Thoracic aorta (tissue), 2 donors: ENCODE results near the gene CAPZA2. TPM values are rescaled to one million over a fixed set of nuclear protein-coding genes. Genes with fewer than 3 reads are reported as not detected.

Experiments used
- ATAC-seq: fragments of 150-250 bp; one replicate; pipeline ENCODE4 v1.8.0; 2017; ENCODE audit warnings: low read depth; ENCODE audit not compliant: insufficient number of reproducible peaks, low FRiP score
- DNase-seq: peaks from one replicate; pipeline ENCODE4 v3.0.0-alpha.2; 2020; ENCODE audit warnings: low spot score
- H3K27ac ChIP-seq, 2 donors: fragments of 200-600 bp; sonication (generic); 1 replicate in 1 of 2; 2 replicates in 1 of 2; pipeline ENCODE4 v1.5.1; 2016; ENCODE audit warnings: mild to moderate bottlenecking in 2 of 2, moderate library complexity in 2 of 2
- H3K27me3 ChIP-seq: fragments of 200-600 bp; sonication (generic); replicated peaks from 2 replicates; pipeline ENCODE4 v1.6.0; 2016; ENCODE audit warnings: mild to moderate bottlenecking; ENCODE audit not compliant: insufficient read depth
- H3K36me3 ChIP-seq: fragments of 200-600 bp; sonication (generic); one replicate; pipeline ENCODE4 v1.5.1; 2016
- H3K4me1 ChIP-seq, 2 donors: fragments of 200-600 bp; sonication (generic); 1 replicate in 1 of 2; 2 replicates in 1 of 2; pipeline versions ENCODE4 v1.5.1 to v1.6.0; 2016; ENCODE audit warnings: low read depth in 2 of 2, mild to moderate bottlenecking in 1 of 2; ENCODE audit not compliant: control insufficient read depth in 1 of 2
- H3K4me3 ChIP-seq: fragments of 200-600 bp; sonication (generic); 2 replicates; pipeline ENCODE4 v1.5.1; 2016; ENCODE audit warnings: mild to moderate bottlenecking
- H3K9me3 ChIP-seq: fragments of 200-600 bp; sonication (generic); 2 replicates; pipeline ENCODE4 v1.5.1; 2016
- total RNA-seq, 2 donors: library from RNA; depleted of rRNA; stranded (reverse); fragments of >200 nt; gene quantifications; one replicate each; pipeline versions ENCODE4 v1.1.0 to v1.2.3, GENCODE V29; 2016
- TF ChIP-seq, protein P1 (sequence below): fragments of 200-600 bp; sonication (generic); IDR thresholded peaks from one replicate; pipeline ENCODE4 v1.5.1; 2019; ENCODE audit warnings: antibody characterized with exemption

The CAPZA2 gene
- total RNA-seq, 2 donors from 2014 or later, result 69.0 to 141 TPM

DNA sequence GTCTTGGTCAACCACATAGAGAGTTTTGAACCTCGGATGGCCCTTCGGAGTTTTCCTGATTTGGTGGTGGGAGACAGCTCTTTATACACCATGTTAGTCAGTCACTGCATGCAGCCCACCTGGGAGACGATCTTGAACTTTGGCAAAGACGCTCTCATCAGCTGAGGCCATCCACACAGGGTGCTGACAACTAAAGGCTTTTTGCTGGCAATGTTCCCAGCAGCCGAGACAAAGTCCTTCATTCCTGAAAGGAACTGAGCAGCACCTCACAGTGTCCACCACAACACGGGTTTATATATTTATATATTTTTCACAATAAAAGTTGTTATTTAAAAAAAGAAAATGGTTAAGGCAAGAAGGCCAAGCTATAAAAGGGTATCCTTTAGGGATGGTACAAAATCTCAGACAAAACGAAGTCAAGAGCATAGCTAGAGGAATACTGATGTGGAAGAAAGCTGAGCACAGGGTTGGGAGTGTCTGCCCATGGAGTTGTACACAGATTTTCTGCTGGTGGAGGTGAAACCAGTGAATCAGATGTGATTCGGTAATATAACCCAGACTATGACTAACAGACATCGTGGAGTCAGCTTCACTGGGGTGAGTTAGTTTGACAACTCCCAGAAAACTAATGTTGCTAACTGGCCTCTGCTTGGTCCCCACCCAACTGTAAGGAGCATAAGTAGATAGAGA lies 27.4 kb upstream of the CAPZA2 start:
- no peak overlapping the region for H3K4me3 ChIP-seq
- H3K27me3 ChIP-seq, result no peaks in the 10 kb centered on the region
- H3K36me3 ChIP-seq, result no peaks in the 10 kb centered on the region
- H3K9me3 ChIP-seq, result no peaks in the 10 kb centered on the region
- ATAC-seq (no peak), DNase-seq (no peak)
- no peaks in the 10 kb centered on the region for H3K4me1 ChIP-seq
- no peak overlapping the region for H3K27ac ChIP-seq
- TF ChIP-seq, protein P1, sequence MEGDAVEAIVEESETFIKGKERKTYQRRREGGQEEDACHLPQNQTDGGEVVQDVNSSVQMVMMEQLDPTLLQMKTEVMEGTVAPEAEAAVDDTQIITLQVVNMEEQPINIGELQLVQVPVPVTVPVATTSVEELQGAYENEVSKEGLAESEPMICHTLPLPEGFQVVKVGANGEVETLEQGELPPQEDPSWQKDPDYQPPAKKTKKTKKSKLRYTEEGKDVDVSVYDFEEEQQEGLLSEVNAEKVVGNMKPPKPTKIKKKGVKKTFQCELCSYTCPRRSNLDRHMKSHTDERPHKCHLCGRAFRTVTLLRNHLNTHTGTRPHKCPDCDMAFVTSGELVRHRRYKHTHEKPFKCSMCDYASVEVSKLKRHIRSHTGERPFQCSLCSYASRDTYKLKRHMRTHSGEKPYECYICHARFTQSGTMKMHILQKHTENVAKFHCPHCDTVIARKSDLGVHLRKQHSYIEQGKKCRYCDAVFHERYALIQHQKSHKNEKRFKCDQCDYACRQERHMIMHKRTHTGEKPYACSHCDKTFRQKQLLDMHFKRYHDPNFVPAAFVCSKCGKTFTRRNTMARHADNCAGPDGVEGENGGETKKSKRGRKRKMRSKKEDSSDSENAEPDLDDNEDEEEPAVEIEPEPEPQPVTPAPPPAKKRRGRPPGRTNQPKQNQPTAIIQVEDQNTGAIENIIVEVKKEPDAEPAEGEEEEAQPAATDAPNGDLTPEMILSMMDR, result no peak

DNA sequence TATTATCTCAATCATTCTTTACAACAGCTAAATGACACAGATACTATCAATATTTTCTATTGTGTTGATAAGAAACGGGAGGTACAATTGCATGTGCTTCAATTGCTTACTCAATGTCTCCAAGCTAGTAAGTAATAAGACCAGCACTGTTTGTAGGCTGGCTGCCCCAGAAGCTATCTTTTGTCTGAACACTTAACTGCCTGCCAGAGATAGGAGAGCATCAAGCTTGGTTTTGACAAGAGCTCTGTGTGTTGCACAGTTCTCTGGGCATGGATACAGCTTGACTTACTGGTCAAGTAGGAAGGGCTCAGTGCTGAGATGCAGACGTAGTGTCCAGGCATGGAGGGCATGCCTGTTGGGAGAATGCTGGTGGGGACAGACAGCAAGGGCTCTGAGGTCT lies 26.3 kb upstream of the CAPZA2 start:
- TF ChIP-seq, protein P1, result no peak
- DNase-seq, result no peak
- H3K4me3 ChIP-seq, result no peak overlapping the region
- H3K27me3 ChIP-seq, result no peaks in the 10 kb centered on the region
- no peaks in the 10 kb centered on the region for H3K4me1 ChIP-seq
- ATAC-seq, result no peak
- H3K27ac ChIP-seq, result no peak overlapping the region
- H3K36me3 ChIP-seq, result no peaks in the 10 kb centered on the region
- H3K9me3 ChIP-seq, result no peaks in the 10 kb centered on the region

DNA sequence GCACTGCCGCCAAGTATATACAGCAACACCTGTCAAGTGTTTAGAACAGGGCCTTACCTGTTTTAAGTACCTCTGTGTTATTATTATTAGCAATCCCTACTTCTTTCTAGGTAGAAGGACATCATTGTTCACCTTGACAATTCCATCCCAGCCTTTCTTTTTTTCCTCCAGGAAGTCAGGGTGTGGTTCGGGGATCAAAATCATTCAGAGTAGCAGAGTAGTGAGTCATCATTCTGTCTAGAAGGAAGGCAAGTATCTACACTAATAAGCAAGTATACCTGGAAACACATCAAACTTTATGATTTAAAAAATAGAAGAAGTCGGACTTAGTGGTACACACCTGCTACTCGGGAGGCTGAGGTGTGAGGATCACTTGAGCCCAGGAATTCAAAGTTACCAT lies 25.5 kb upstream of the CAPZA2 start:
- ATAC-seq, result no peak
- Histone ChIP-seq H3K36me3 (no peaks in the 10 kb centered on the region), H3K27me3 (no peaks in the 10 kb centered on the region), H3K27ac (no peak overlapping the region), H3K4me1 (no peaks in the 10 kb centered on the region), H3K4me3 (no peak overlapping the region), H3K9me3 (no peaks in the 10 kb centered on the region)
- TF ChIP-seq, protein P1, result no peak
- DNase-seq, result no peak

DNA sequence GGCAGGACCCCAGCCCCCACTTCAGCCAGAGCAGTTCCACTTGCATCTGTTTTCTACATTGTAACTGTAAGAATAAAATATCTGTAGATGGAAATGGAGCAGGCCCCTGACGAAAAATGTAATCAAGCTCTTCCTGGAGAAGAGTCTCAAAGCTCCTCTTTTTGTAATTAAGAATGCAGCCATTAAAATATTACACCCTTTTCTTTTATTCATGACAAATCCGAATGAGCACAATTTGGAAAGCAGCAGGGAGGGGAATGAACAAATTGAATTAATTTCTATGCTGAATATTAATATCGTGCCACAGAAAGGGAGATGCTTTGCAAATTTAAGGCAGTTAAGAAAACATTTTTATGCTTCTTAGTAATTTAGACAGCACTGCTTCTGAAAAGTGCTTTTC lies 24.8 kb upstream of the CAPZA2 start:
- H3K36me3 ChIP-seq, result no peaks in the 10 kb centered on the region
- TF ChIP-seq, protein P1, result no peak
- no peak overlapping the region for H3K4me3 ChIP-seq
- DNase-seq (no peak), ATAC-seq (no peak)
- no peaks in the 10 kb centered on the region for H3K27me3 ChIP-seq
- H3K27ac ChIP-seq, result no peak overlapping the region
- no peaks in the 10 kb centered on the region for H3K4me1 ChIP-seq
- H3K9me3 ChIP-seq, result no peaks in the 10 kb centered on the region

DNA sequence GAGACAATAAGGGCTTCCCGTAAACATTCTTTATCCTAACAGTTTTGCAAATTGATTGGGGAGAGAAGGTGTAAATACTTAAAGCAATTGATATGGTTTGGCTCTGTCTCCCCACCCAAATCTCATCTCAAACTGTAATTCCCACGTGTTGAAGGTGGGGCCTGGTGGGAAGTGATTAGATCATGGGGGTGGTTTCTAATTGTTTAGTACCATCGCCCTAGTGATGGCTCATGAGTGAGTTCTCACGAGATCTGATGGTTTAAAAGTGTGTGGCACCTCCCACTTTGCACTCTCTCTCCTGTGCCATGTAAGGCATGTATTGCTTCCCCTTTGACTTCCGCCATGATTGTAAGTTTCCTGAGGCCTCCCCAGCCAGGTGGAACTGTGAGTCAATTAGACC lies 22.1 kb upstream of the CAPZA2 start:
- H3K27me3 ChIP-seq, result no peaks in the 10 kb centered on the region
- H3K4me1 ChIP-seq, result no peaks in the 10 kb centered on the region
- no peak for ATAC-seq
- H3K4me3 ChIP-seq, result no peak overlapping the region
- no peak for DNase-seq
- TF ChIP-seq, protein P1, result no peak
- no peaks in the 10 kb centered on the region for H3K36me3 ChIP-seq
- no peaks in the 10 kb centered on the region for H3K9me3 ChIP-seq
- H3K27ac ChIP-seq, result no peak overlapping the region
